MM.1S (cell line): ENCODE results near the gene CTSD.

ENCODE experiments used
- DNase-seq: peaks from one replicate; pipeline ENCODE4 v3.0.0-alpha.2; 2015
- H2AFZ ChIP-seq: fragments of 300-600 bp; sonication (generic); 2 replicates; pipeline ENCODE4 v1.6.0; 2016; ENCODE audit warnings: antibody characterized with exemption, low read length
- H3F3A ChIP-seq: fragments of 300-600 bp; sonication (generic); 2 replicates; pipeline ENCODE4 v1.6.1; 2016; ENCODE audit warnings: mild to moderate bottlenecking, antibody characterized with exemption, low read length, moderate library complexity, mixed read lengths; ENCODE audit not compliant: insufficient read depth
- H3K27ac ChIP-seq: fragments of 300-600 bp; sonication (generic); 2 replicates; pipeline ENCODE4 v1.5.1; 2016; ENCODE audit warnings: mild to moderate bottlenecking, low read length
- H3K27me3 ChIP-seq: fragments of 300-600 bp; sonication (generic); replicated peaks from 2 replicates; pipeline ENCODE4 v1.6.0; 2016; ENCODE audit warnings: low read length; ENCODE audit not compliant: insufficient read depth
- H3K36me3 ChIP-seq: fragments of 300-600 bp; sonication (generic); replicated peaks from 2 replicates; pipeline ENCODE4 v1.6.1; 2016; ENCODE audit warnings: mild to moderate bottlenecking, low read length, mixed read lengths; ENCODE audit not compliant: insufficient read depth
- H3K4me1 ChIP-seq: fragments of 300-600 bp; sonication (generic); 2 replicates; pipeline ENCODE4 v1.6.1; 2016; ENCODE audit warnings: low read length, mixed read lengths
- H3K4me2 ChIP-seq: fragments of 300-600 bp; sonication (generic); 2 replicates; pipeline ENCODE4 v1.6.0; 2016; ENCODE audit warnings: low read depth, low read length
- H3K4me3 ChIP-seq: fragments of 300-600 bp; sonication (generic); 2 replicates; pipeline ENCODE4 v1.5.1; 2016; ENCODE audit warnings: low read length, mixed read lengths
- H3K79me2 ChIP-seq: fragments of 300-600 bp; sonication (generic); 2 replicates; pipeline ENCODE4 v1.6.1; 2016; ENCODE audit warnings: mixed run types, low read length, mixed read lengths
- H3K9ac ChIP-seq: fragments of 300-600 bp; sonication (generic); 2 replicates; pipeline ENCODE4 v1.6.1; 2016; ENCODE audit warnings: low read length, mixed read lengths
- H3K9me2 ChIP-seq: fragments of 300-600 bp; sonication (generic); replicated peaks from 2 replicates; pipeline ENCODE4 v1.6.1; 2016; ENCODE audit warnings: mild to moderate bottlenecking, low read length, mixed read lengths; ENCODE audit not compliant: insufficient read depth
- H3K9me3 ChIP-seq: fragments of 300-600 bp; sonication (generic); replicated peaks from 2 replicates; pipeline ENCODE4 v1.6.1; 2016; ENCODE audit warnings: mild to moderate bottlenecking, low read length, mixed read lengths; ENCODE audit not compliant: insufficient read depth
- H4K20me1 ChIP-seq: fragments of 300-600 bp; sonication (generic); 2 replicates; pipeline ENCODE4 v1.6.1; 2016; ENCODE audit warnings: mild to moderate bottlenecking, low read length, moderate library complexity, mixed read lengths; ENCODE audit not compliant: insufficient read depth
- CTCF ChIP-seq: fragments of 300-600 bp; sonication (generic); IDR thresholded peaks from 2 replicates; pipeline ENCODE4 v1.5.1; 2016; ENCODE audit warnings: antibody characterized with exemption, low read length, mixed read lengths
- EZH2 ChIP-seq: fragments of 300-600 bp; sonication (generic); optimal IDR thresholded peaks from 2 replicates; pipeline ENCODE3; 2017; ENCODE audit warnings: low read depth, mild to moderate bottlenecking, antibody characterized with exemption, low read length, mixed read lengths
- EZH2phosphoT487 ChIP-seq: fragments of 300-600 bp; sonication (generic); IDR thresholded peaks from 2 replicates; pipeline ENCODE4 v1.6.1; 2018; ENCODE audit warnings: antibody characterized with exemption, low read length

The CTSD gene

DNA sequence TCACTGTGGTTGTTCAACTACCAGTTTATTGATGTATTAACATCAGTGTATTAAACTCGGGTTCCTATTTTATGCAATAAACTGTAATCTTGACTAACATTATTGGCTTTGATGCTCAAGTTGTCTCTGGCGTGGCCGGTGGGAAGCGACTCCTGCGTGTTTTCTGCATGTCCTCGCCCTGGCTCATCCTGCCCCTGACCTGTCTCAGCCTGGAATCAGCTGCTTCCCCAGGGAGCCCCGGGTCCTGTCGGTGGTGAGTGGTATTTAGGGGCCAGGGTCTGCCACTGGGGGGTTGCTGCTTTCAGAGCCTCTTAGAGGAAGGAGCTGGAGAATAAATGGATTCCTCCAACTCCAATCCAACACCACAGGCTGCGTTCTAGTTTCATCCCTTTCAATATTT, 35.9 kb downstream of the CTSD start:
- H3K79me2 ChIP-seq: no peaks in the 10 kb centered on the region
- no peak for TF ChIP-seq EZH2phosphoT487
- TF ChIP-seq CTCF: no peak
- TF ChIP-seq EZH2: no peak
- H2AFZ ChIP-seq: no peak overlapping the region
- peaks cover 94% of the 10 kb centered on the region for H3K27me3 ChIP-seq
- no peak for DNase-seq
- no peaks in the 10 kb centered on the region for H3F3A ChIP-seq
- H3K4me3 ChIP-seq: no peak overlapping the region
- no peaks in the 10 kb centered on the region for H3K36me3 ChIP-seq
- no peaks in the 10 kb centered on the region for H3K4me1 ChIP-seq
- H3K27ac ChIP-seq: no peak overlapping the region
- H3K9me3 ChIP-seq: no peaks in the 10 kb centered on the region
- H3K9me2 ChIP-seq: no peaks in the 10 kb centered on the region
- no peak overlapping the region for H3K4me2 ChIP-seq
- no peaks in the 10 kb centered on the region for H4K20me1 ChIP-seq
- H3K9ac ChIP-seq: no peak overlapping the region

- Histone ChIP-seq H3K4me1 (no peaks in the 10 kb centered on the region), H2AFZ (no peak overlapping the region), H3K4me2 (no peak overlapping the region), H3K9me2 (no peaks in the 10 kb centered on the region), H3K4me3 (no peak overlapping the region), H3K36me3 (no peaks in the 10 kb centered on the region), H3K79me2 (no peaks in the 10 kb centered on the region), H3K27me3 (peaks cover 94% of the 10 kb centered on the region), H3K9me3 (no peaks in the 10 kb centered on the region), H3F3A (no peaks in the 10 kb centered on the region), H3K9ac (no peak overlapping the region), H4K20me1 (no peaks in the 10 kb centered on the region), H3K27ac (no peak overlapping the region)
- no peak for TF ChIP-seq EZH2phosphoT487
- TF ChIP-seq EZH2: no peak
- no peak for TF ChIP-seq CTCF
- DNase-seq: no peak
These were observed 36.5 kb downstream of the CTSD start for GRCh38 chr11:1727096-1727690.

DNA sequence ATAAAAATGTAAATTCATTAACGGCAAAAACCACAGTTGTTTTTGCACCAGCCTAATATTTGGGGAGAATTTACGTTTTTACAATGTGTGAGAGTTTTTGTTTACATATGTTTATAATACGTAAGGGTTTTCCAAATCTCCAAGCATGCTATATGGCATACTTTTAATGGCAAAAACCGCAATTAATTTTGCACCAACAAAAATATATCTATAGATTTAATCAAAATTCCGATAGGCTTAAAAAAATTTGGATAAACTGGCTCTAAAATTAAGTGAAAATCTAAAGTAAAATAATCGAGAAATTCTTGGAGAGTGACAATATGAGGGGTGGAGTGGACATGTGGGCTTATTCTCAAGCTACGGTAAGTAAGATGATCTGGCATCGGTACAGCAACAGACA, 43.9 kb downstream of the CTSD start:
- Histone ChIP-seq H3K9me3 (no peaks in the 10 kb centered on the region), H4K20me1 (no peaks in the 10 kb centered on the region), H3K27me3 (peaks cover 94% of the 10 kb centered on the region), H3K27ac (no peak overlapping the region), H3K36me3 (no peaks in the 10 kb centered on the region), H3K4me3 (no peak overlapping the region), H3K4me1 (no peaks in the 10 kb centered on the region), H3K4me2 (no peak overlapping the region), H3K9me2 (no peaks in the 10 kb centered on the region), H3F3A (no peaks in the 10 kb centered on the region), H3K9ac (no peak overlapping the region), H2AFZ (no peak overlapping the region), H3K79me2 (no peaks in the 10 kb centered on the region)
- no peak for DNase-seq
- TF ChIP-seq CTCF (no peak), EZH2phosphoT487 (no peak)
